NCI-H526 treated with DMSO at 0.1 percent for 48 hours (cell line): ENCODE measurements around the gene HADHA.

ENCODE experiments used
- DNase-seq: peaks from one replicate; lab custom pipeline; 2025; lab: John Stamatoyannopoulos, UW

Gene HADHA

DNA sequence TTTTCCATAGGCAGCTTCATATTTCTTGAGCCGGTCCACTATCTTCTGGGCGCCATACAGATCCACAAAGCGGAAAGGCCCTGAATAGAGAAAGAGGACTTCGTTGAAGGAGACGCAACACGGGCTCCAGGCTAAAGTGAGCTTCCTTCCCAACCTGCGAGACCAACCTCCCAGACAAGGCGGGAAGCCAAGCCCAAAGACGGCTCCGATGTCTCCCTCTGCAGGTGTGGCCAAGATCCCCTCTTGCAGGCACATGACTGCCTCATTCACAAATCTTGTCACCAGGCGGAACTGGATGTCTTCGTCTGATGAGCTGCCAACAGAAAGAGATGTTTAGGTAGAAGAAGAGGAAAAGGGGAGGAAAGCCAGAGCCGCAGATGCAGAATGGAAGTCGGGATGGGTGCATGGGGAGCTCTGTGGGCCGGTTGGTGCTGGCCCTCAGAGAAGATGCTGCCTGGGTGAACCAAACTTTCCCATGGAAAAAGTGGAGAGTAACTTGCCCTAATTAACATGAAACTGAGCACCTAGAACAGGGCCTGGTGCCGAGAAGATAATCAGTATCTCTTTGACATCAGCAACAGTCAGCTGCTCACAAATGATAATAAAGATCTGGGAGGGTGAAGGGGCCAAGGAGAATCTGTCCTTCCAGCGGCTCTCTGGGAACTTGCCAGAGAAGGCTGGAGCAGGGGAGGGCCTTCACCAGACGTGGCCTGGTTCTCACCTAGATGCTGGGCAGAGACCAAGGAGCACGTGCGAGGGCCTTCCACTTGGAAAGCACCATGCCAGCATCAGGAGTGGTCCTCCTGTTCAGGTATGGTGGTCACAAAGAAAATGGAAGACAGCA is 52.9 kb downstream of the HADHA start:
- DNase-seq = no peak

- no peak for DNase-seq
Measured at GRCh38 chr2:26190369-26190768, 54.1 kb downstream of the HADHA start.

DNA sequence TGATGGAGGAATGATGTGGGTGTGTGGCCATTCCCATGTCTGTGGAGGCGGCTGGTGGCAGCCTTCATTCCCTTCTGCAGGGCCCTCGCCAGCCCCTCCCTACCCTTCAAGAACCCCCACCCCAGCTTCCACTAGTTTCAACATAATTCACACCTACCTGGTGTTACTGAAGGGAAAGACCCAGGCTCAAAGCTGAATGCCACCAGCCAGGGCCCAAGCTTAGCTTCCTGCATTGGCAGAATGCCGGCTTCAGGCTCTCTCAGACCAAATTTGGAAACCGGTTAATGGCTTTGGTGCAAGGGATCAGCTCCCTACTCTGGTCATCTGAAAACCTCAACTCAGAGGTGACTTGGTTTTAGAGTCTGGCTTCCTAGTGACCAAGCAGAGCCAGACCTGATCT is 54.7 kb downstream of the HADHA start:
- DNase-seq = no peak

- DNase-seq = no peak
Measured at GRCh38 chr2:26189123-26189522, 55.3 kb downstream of the HADHA start.

DNA sequence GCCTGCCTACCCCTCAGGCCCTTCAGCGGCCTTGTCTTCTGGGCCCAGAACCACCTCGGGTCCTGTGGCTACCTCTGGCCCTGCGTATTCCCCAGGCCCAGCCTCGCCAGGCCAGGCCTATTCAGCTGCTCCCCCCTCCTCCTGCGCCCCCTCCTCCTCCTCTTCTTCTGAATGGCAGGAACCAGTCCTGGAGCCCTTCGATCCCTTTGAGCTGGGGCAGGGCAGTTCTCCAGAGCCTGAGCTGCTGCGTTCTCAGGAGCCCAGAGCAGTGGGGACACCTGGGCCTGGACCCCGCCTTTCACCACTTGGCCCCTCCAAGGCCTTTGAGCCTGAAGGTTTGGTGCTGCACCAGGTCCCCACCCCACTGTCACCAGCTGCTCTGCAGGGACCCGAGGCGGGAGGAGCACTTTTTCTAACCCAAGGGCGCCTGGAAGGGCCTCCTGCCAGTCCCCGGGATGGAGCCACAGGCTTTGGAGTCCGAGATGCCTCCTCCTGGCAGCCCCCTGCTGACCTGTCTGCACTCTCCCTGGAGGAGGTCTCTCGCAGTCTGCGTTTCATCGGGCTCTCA is 56.8 kb downstream of the HADHA start:
- no peak for DNase-seq

DNA sequence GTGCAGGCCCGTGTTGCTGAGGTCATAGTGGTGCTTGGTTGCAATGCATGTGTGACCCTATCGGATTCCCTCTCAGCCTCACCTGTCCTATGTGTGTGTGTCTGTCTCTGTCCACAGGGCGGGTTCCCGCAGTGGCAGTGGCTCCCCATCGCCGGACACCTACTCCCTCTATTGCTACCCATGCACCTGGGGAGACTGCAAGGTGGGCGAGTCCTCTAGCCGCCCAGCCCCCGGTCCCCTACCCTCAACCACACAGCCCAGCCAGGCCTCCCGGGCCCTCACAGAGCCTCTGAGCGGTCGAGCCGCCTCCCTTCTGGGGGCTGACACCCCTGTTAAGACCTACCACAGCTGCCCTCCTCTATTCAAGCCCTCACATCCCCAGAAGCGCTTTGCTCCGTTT is 57.3 kb downstream of the HADHA start:
- DNase-seq = no peak

DNA sequence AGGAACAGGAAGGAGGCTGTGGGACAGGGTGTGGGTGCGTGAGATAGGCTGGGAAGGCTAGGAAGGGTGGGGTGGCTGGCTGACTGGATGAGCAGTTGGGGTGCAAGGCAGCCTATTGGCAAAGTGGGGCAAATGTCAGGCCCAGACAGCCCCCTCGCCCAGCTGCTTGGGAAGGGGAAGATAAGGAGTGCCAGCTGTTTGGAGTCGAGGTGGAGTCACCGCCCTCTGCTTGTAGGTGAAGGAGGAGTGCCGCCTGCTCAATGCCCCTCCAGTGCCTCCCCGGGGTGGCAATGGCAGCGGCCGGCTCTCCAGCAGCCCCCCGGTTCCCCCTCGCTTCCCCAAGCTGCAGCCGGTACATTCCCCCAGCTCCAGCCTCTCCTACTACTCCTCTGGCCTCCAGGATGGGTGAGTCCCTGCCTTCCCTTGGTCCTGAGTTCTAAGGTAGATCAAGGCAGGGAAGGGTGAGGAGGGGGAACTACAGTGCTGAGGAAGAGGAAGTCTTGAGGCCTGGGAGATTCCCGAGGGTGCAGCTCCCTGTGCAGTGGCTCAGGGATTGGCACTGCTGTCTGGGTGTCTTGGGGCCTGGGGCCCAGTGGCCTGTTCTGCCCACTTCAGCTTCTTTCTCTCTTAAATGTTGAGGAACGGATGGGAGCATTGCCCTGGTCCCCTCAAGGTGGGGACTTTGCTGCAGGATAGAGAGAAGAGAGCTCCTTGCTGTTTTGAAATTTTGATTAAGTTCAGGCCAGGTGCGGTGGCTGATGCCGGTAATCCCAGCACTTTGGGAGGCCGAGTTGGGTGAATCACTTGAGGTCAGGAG is 58.3 kb downstream of the HADHA start:
- DNase-seq = no peak

DNA sequence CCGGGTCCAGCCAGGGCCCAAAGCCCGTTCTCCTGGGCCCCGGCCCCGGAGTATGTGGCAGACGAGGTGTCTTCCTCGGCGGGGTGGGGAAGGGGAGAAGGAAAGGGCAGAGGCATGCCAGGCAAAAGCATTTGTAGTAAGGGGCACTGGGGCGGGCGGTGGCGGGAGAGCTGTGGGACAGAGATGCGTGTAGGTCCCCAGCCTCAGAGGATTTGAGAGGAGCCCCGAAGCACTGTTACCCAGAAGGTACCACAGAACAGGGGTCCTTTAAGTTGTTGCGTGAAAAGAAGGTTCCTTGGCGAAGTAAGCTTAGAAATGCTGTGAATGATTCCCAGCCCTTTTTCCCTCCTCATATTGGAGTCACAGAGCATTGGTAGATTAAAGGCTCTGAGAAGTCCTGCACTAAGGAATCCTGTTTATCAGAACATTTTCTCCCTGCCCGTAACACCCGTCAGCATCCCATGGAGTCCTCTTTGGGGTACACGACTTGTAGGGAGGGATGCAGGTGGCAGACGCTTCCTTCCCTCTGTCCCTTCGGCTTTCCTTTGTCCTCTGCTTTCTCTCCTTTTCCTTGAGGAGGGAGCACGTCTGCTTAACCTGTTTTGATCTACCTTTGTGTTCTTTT is 59.0 kb downstream of the HADHA start:
- no peak for DNase-seq

GRCh38 chr2:26184555-26185303 is 59.7 kb downstream of the HADHA start:
- DNase-seq = no peak

DNA sequence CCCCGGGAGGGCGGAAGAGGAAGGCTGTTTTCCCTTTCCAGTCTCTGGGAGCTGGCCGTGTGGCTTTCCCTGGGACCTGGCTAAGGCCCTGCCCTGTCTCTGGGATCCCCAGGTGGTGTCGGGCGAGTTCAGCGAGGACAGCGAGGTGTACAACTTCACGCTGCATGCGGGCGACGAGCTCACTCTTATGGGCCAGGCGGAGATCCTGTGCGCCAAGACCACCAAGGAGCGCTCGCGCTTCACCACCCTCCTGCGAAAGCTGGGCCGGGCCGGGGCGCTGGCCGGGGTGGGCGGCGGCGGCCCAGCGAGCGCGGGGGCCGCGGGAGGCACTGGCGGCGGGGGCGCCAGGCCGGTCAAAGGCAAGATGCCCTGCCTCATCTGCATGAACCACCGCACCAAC is 60.3 kb downstream of the HADHA start:
- no peak for DNase-seq

GRCh38 chr2:26182887-26183630 is 61.4 kb downstream of the HADHA start:
- DNase-seq = no peak

- DNase-seq = no peak
Measured at GRCh38 chr2:26182441-26182840, 62.0 kb downstream of the HADHA start.

DNA sequence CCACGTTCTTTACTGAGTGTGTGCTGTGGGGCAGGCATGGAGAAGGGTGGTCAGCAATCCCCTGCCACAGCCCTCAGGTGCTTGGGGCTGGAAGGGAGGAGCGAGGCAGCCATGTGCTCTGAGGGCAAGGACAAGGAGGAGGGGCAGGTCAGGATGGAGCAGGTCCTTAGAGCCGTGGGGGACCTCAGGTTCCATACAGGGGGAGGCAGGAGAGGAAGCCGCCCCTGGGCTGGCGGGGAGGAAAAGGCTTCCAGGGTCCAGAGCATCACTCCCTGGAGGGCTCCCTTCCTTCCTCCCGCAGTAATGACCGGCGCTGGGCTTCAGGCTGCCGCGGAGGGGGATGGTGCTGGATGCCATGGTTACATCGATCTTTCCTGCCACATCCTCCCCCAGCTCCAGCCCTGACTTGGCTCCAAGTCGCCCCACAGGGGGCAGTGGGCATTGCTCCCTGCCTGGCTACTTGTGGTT is 65.0 kb downstream of the HADHA start:
- no peak for DNase-seq

DNA sequence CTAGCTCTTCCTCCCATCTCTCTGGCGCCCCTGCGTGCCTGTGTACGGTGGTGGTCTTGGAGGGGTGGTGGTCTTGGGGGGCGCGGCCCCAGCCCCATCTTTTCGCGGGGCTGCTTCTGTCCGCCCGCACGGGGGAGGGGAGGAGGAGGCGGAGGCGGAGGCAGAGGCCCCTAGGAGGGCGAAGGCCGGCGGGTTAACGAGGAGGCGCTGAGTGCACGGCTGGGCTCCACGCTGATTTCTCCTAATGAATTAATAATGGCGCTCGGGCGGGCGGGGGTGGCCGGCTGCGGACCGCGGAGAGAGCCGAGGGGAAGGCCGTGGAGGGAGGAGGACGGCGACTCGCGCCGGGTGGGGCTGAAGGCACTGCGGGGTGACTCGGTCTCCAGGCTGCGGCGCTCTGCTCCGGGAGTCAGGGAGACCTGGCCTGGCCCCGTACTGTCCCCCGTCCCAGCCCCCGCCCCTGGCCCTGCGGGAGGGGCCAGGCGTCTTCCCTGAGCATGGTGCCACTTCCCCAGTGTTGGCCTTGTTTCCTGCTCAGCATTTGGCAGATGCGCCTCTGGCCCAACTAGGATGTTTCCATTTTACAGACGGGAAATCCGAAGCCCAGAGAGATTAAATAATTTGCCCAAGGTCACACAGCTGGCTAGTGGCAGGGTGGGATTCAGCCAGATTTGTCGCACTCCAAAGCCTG is 65.5 kb downstream of the HADHA start:
- DNase-seq = no peak

DNA sequence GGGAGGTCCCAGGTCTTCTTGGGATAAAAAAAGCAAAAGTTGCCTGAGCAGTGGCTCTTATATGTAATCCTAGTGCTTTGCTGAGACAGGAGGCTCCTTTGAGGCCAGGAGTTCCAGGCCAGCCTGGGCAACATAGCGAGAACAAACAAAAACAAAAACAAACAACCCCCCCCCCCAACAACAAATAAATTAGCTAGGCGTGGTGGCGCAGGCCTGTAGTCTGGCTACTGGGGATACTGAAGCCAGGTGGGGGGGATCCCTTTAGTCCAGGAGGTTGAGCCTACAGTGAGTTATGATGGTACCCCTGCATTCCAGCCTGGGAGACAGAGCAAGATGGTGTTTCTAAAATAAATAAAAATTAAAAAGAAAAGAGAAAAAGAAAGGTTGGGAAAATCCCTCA is 66.2 kb downstream of the HADHA start:
- DNase-seq = no peak

DNA sequence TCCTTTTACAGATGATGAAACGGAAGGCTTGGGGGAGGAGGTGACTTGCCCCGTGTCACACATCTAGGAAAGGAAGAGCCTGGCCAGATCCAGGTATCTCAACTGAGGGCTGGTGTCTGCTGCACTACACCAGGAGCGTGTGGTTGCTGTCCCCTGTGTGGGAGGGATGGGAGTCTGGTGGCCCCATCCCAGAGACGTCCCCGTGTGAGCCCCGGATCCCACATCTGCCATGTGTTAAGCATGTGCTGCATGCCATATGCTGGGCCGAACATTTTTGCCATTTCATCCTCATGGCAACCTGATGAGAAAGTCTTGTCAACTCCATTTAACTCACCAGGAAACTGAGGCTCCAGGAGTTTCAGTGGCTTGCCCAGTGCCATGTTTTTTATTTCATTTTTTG is 67.3 kb downstream of the HADHA start:
- no peak for DNase-seq

DNA sequence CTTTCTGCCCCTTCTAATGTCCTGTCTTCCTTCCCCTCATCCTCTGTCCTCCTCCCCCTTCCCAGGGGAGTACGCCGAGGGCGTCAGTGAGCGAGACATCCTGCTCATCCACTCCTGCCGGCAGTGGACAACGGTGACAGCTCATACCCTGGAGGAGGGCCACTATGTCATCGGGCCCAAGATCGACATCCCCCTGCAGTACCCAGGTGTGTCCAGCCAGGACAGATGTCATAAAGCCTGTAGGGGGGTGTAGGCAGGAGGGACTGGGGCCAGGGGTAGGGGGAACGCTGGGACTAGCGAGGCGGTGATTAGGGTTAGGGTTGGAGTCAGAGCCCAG is 68.2 kb downstream of the HADHA start:
- DNase-seq = no peak

DNA sequence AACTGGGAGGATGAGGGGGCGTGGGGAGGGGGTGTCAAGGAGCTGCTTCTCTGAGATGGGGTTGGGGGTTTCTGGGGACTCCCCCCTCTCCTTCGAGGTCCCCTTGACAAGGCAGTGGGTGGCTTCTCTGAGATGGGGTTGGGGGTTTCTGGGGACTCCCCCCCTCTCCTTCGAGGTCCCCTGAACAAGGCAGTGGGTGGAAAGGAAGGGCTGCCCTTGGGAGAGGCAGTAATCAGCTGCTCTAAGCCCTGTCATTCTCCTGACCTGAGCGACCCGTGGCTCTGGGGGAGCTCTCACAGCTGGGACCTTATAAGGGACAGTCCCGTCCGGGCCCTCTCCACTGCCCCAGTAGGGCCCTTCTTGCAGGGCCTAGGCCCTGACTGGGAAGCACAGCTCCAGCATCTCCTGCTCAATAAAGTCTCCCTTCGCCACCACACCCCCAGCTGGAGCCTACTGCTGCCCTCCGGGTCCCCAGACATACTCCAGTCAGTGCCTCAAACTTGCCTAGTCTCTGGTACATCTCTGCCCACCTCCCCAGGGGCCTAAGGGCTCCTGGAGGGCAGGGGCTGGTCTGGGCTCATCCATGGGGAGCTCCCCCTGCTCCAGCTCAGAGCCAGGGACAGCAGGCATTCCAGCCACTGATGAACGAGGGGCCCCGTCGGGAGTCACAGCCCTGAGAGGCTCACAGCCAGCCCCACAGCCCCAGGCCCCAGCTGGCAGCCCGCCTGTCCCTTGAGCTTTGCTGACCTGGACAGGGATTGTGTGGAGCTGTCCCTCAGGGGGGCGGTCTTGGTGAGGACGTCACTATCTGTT is 68.8 kb downstream of the HADHA start:
- DNase-seq = no peak

DNA sequence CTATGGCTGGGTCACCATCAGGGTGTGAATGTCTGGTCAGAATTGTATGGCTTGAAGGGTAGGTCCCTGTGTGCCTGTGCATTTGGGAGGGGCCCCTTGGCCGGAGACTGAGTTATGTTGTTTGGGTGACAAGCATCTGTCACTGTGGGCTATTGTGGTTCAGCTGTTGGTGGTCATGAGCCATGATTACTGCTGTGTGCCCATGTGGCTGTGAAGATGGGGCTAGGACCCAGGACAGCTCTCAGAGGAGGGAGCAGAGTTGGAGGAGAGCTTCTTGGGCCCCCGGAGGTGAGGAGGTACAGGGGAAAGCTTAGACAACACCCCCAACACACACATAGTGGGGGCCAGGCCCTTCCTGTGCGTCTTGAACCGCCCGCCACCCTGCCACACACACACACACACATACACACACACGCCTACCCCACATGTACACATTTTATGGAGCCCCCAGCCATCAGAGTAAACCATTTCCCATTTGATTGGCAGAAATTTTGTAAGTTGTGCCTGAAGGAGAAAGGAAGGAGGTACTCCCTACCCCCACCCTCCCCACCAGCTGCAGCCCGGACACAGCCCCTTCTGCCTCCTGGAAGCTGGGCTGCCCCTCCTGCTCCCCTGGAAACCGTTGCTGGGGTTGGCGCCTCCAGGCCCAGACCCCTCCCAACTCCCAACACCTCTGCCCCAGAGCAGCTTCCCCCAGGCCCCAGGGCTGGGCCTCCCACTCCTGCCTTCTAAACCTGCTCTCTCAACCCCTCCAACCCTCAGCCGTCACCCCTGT is 69.6 kb downstream of the HADHA start:
- no peak for DNase-seq
